ENCODE measurements around the gene C1orf21. TPM values are rescaled to one million over a fixed set of nuclear protein-coding genes. Genes with fewer than 3 reads are reported as not detected.

The C1orf21 gene
- total and polyA plus RNA-seq, 2 donors (not counting 3 experiments of a cell fraction or from before 2014, with no cell fraction given): 0.79 to 8.5 TPM

- no peak for FAIRE-seq
- dilution Hi-C loops (cut with MboI; ENCODE audit: extremely low pct_ligation_motif_present, low sequenced_read_pairs): no loop called here
Measured at GRCh38 chr1:184366997-184367396, 19.8 kb upstream of the C1orf21 start.

More at GRCh38 chr1:184366997-184367396, 19.8 kb upstream of the C1orf21 start:
- Histone ChIP-seq H3K9me1 (replicated peaks; ENCODE audit: control insufficient read depth, extremely low read depth, insufficient read depth, low read length) (no peaks in the 10 kb centered on the region), H3K9ac (replicated peaks; ENCODE audit: extremely low read depth, insufficient read depth, low read length) (no peak overlapping the region), H3K4me1 (ENCODE audit: control insufficient read depth, extremely low read depth, insufficient read depth, low read length) (no peaks in the 10 kb centered on the region), H3K79me2 (ENCODE audit: control insufficient read depth, insufficient read depth, low read length) (no peaks in the 10 kb centered on the region), H3K27ac (ENCODE audit: insufficient read depth, low read depth, low read length) (no peak overlapping the region), H3K4me3 (replicated peaks in 1 of 3; ENCODE audit: insufficient read depth in 1 of 3, low read depth in 1 of 3, low read length in 3 of 3) (no peak overlapping the region), H3K27me3 (ENCODE audit: control insufficient read depth in 2 of 2, insufficient read depth in 2 of 2, low read length in 2 of 2) (no peaks in the 10 kb centered on the region), H2AFZ (ENCODE audit: low read depth, low read length) (no peak overlapping the region), H3K36me3 (ENCODE audit: control insufficient read depth in 2 of 2, extremely low read depth in 1 of 2, insufficient read depth in 2 of 2, low read length in 2 of 2) (no peaks in the 10 kb centered on the region), H4K20me1 (replicated peaks; ENCODE audit: control insufficient read depth, extremely low read depth, insufficient read depth, low read length) (no peaks in the 10 kb centered on the region), H3K9me3 (replicated peaks; ENCODE audit: control insufficient read depth, insufficient read depth, low read length) (no peaks in the 10 kb centered on the region), H3K4me2 (ENCODE audit: insufficient read depth, low read length) (no peak overlapping the region)
- POLR2A ChIA-PET: no interaction called here
- no peak for DNase-seq (ENCODE audit: low read depth, low spot score)
- BruUV-seq (replicated peaks): no TSS peak
- TF ChIP-seq EZH2 (IDR thresholded peaks at IDR 0.05; ENCODE audit: borderline replicate concordance, low read depth, low read length, severe bottlenecking) (no peak), JUN (IDR thresholded peaks at IDR 0.05; ENCODE audit: borderline replicate concordance, insufficient read depth, insufficient read length, low read depth) (no peak), POLR2AphosphoS5 (IDR thresholded peaks at IDR 0.05; ENCODE audit: insufficient read depth, low read depth, low read length) (no peak), CTCF (IDR thresholded peaks at IDR 0.05; ENCODE audit: extremely low read depth in 1 of 2, insufficient read depth in 1 of 2, low read depth in 1 of 2, low read length in 2 of 2) (no peak), GATA2 (IDR thresholded peaks at IDR 0.05; ENCODE audit: insufficient read depth, insufficient read length, low read depth, low read length) (no peak), MYC (IDR thresholded peaks at IDR 0.05; ENCODE audit: low read depth, low read length) (no peak), POLR2A (IDR thresholded peaks at IDR 0.05; ENCODE audit: low read depth, low read length) (no peak), FOS (IDR thresholded peaks at IDR 0.05; ENCODE audit: borderline replicate concordance, insufficient read depth, low read length) (no peak)
- TF ChIP-seq, protein P1, sequence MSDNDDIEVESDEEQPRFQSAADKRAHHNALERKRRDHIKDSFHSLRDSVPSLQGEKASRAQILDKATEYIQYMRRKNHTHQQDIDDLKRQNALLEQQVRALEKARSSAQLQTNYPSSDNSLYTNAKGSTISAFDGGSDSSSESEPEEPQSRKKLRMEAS (IDR thresholded peaks at IDR 0.05; ENCODE audit: insufficient read depth, insufficient read length): no peak
- intact Hi-C loops (cut with micrococcal nuclease): no loop called here
- CTCF ChIA-PET: no interaction called here
